Putamen (tissue), 1 donor: ENCODE results near the gene NARF.
"Not testable (repeated sequence)": the region's sequence is repeated elsewhere in the genome, so short reads cannot be mapped to it uniquely, and the experiment has no call there.

ENCODE experiments used
- DNase-seq: peaks from one replicate; pipeline ENCODE4 v3.0.0-alpha.2; 2016; ENCODE audit warnings: low spot score

Gene NARF

DNA sequence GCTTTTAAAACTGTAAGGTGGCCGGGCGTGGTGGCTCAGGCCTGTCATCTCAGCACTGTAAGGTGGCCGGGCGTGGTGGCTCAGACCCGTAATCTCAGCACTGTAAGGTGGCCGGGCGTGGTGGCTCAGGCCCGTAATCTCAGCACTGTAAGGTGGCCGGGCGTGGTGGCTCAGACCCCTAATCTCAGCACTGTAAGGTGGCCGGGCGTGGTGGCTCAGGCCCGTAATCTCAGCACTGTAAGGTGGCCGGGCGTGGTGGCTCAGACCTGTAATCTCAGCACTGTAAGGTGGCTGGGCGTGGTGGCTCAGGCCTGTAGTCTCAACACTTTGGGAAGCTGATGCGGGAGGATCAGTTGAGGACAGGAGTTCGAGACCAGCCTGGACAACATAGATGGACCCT lies 80.5 kb downstream of the NARF start:
- DNase-seq, result not testable (repeated sequence)
